ENCODE results near the gene WNT5A.

Gene WNT5A

GRCh38 chr3:55486857-55487380 is at the start of gene WNT5A:
WNT5A (minus strand) TSS chr3:55487306; CDS start chr3:55486985, 321 bp downstream.
- H3K4me3 ChIP-seq (ENCODE audit: low read depth, low read length), result peak within 1 kb of the TSS; percentile 72
- DNase-seq (ENCODE audit: low read depth), result no peak
- TF ChIP-seq CTCF (IDR thresholded peaks at IDR 0.05; ENCODE audit: control insufficient read depth, extremely low read depth, insufficient read depth), result peak; percentile 15; the same call in 1 of the 2 replicates

GRCh38 chr3:55534876-55535275 is 47.8 kb upstream of the WNT5A start:
- no peak overlapping the region for H3K4me3 ChIP-seq (ENCODE audit: low read depth, low read length)
- no peak for DNase-seq (ENCODE audit: low read depth)
- no peak for TF ChIP-seq CTCF (IDR thresholded peaks at IDR 0.05; ENCODE audit: control insufficient read depth, extremely low read depth, insufficient read depth)

- no peak for TF ChIP-seq CTCF (IDR thresholded peaks at IDR 0.05; ENCODE audit: control insufficient read depth, extremely low read depth, insufficient read depth)
- no peak overlapping the region for H3K4me3 ChIP-seq (ENCODE audit: low read depth, low read length)
- DNase-seq (ENCODE audit: low read depth), result no peak
Observed at GRCh38 chr3:55532806-55533205, 45.7 kb upstream of the WNT5A start.

GRCh38 chr3:55531321-55531720 is 44.2 kb upstream of the WNT5A start:
- no peak for TF ChIP-seq CTCF (IDR thresholded peaks at IDR 0.05; ENCODE audit: control insufficient read depth, extremely low read depth, insufficient read depth)
- no peak for DNase-seq (ENCODE audit: low read depth)
- no peak overlapping the region for H3K4me3 ChIP-seq (ENCODE audit: low read depth, low read length)

- DNase-seq (ENCODE audit: low read depth), result no peak
- no peak for TF ChIP-seq CTCF (IDR thresholded peaks at IDR 0.05; ENCODE audit: control insufficient read depth, extremely low read depth, insufficient read depth)
- no peak overlapping the region for H3K4me3 ChIP-seq (ENCODE audit: low read depth, low read length)
Observed at GRCh38 chr3:55527361-55527760, 40.3 kb upstream of the WNT5A start.

- DNase-seq (ENCODE audit: low read depth), result peak; percentile 90
- H3K4me3 ChIP-seq (ENCODE audit: low read depth, low read length), result no peak overlapping the region
- no peak for TF ChIP-seq CTCF (IDR thresholded peaks at IDR 0.05; ENCODE audit: control insufficient read depth, extremely low read depth, insufficient read depth)
Observed at GRCh38 chr3:55526332-55527030, 39.4 kb upstream of the WNT5A start.

- TF ChIP-seq CTCF (IDR thresholded peaks at IDR 0.05; ENCODE audit: control insufficient read depth, extremely low read depth, insufficient read depth), result no peak
- H3K4me3 ChIP-seq (ENCODE audit: low read depth, low read length), result no peak overlapping the region
- no peak for DNase-seq (ENCODE audit: low read depth)
Observed at GRCh38 chr3:55525436-55525835, 38.3 kb upstream of the WNT5A start.
